ENCODE results near the gene AGBL1. TPM values are rescaled to one million over a fixed set of nuclear protein-coding genes. Genes with fewer than 3 reads are reported as not detected.

Gene AGBL1
- total RNA-seq, 1 donor from 2014 or later, result not detected

- H2AFZ ChIP-seq (ENCODE audit: low read depth, low read length), result no peak overlapping the region
- no peak for DNase-seq (ENCODE audit: low read depth)
- no peaks in the 10 kb centered on the region for H3K27me3 ChIP-seq (ENCODE audit: insufficient read depth, low read length)
- Mint-ChIP-seq H3K27me3 (ENCODE audit: low read depth, unreplicated experiment) (no peaks in the 10 kb centered on the region), H3K4me3 (ENCODE audit: unreplicated experiment) (no peak overlapping the region), H3K27ac (ENCODE audit: unreplicated experiment) (no peak overlapping the region), H3K9me3 (ENCODE audit: unreplicated experiment) (no peaks in the 10 kb centered on the region), H3K4me1 (ENCODE audit: low read depth, unreplicated experiment) (peaks cover 3% of the 10 kb centered on the region), H3K36me3 (ENCODE audit: low read depth, unreplicated experiment) (no peaks in the 10 kb centered on the region)
- H3K9ac ChIP-seq (ENCODE audit: low read length), result no peak overlapping the region
- H3K4me1 ChIP-seq (ENCODE audit: insufficient read depth, low read length), result peaks cover 3% of the 10 kb centered on the region
- no peaks in the 10 kb centered on the region for H3K36me3 ChIP-seq (ENCODE audit: insufficient read depth, low read length)
- H3K79me2 ChIP-seq (ENCODE audit: insufficient read depth, low read length), result no peaks in the 10 kb centered on the region
- H3K4me3 ChIP-seq (ENCODE audit: insufficient read depth, low read depth, low read length), result no peak overlapping the region
- FAIRE-seq, result no peak
- H3K27ac ChIP-seq (ENCODE audit: low read depth, low read length), result no peak overlapping the region
- H3K4me2 ChIP-seq (ENCODE audit: low read length), result no peak overlapping the region
- no peak for TF ChIP-seq CTCF (IDR thresholded peaks at IDR 0.05; ENCODE audit: insufficient read depth, low read depth, low read length)
- no peak for TF ChIP-seq EZH2 (IDR thresholded peaks at IDR 0.05; ENCODE audit: insufficient read depth, low read length)
- H3K9me3 ChIP-seq (ENCODE audit: insufficient read depth, low read depth, low read length), result no peaks in the 10 kb centered on the region
- no peaks in the 10 kb centered on the region for H4K20me1 ChIP-seq (ENCODE audit: insufficient read depth, low read length)
These were observed 753.9 kb downstream of the AGBL1 start for GRCh38 chr15:86833595-86833994.

- H3K4me1 Mint-ChIP-seq (ENCODE audit: low read depth, unreplicated experiment), result peaks cover 3% of the 10 kb centered on the region
- H3K4me3 Mint-ChIP-seq (ENCODE audit: unreplicated experiment), result no peak overlapping the region
- no peaks in the 10 kb centered on the region for H3K9me3 Mint-ChIP-seq (ENCODE audit: unreplicated experiment)
- Histone ChIP-seq H3K4me2 (ENCODE audit: low read length) (no peak overlapping the region), H3K36me3 (ENCODE audit: insufficient read depth, low read length) (no peaks in the 10 kb centered on the region), H3K9me3 (ENCODE audit: insufficient read depth, low read depth, low read length) (no peaks in the 10 kb centered on the region), H3K4me1 (ENCODE audit: insufficient read depth, low read length) (peaks cover 3% of the 10 kb centered on the region), H3K27ac (ENCODE audit: low read depth, low read length) (no peak overlapping the region), H3K27me3 (ENCODE audit: insufficient read depth, low read length) (no peaks in the 10 kb centered on the region), H2AFZ (ENCODE audit: low read depth, low read length) (no peak overlapping the region), H4K20me1 (ENCODE audit: insufficient read depth, low read length) (no peaks in the 10 kb centered on the region), H3K4me3 (ENCODE audit: insufficient read depth, low read depth, low read length) (no peak overlapping the region), H3K79me2 (ENCODE audit: insufficient read depth, low read length) (no peaks in the 10 kb centered on the region), H3K9ac (ENCODE audit: low read length) (no peak overlapping the region)
- DNase-seq (ENCODE audit: low read depth) (no peak), FAIRE-seq (no peak)
- H3K36me3 Mint-ChIP-seq (ENCODE audit: low read depth, unreplicated experiment), result no peaks in the 10 kb centered on the region
- no peaks in the 10 kb centered on the region for H3K27me3 Mint-ChIP-seq (ENCODE audit: low read depth, unreplicated experiment)
- H3K27ac Mint-ChIP-seq (ENCODE audit: unreplicated experiment), result no peak overlapping the region
- TF ChIP-seq CTCF (IDR thresholded peaks at IDR 0.05; ENCODE audit: insufficient read depth, low read depth, low read length) (no peak), EZH2 (IDR thresholded peaks at IDR 0.05; ENCODE audit: insufficient read depth, low read length) (no peak)
These were observed 754.6 kb downstream of the AGBL1 start for GRCh38 chr15:86834115-86834863.
